ENCODE results near the gene GNG7.
"Not testable (repeated sequence)": the region's sequence is repeated elsewhere in the genome, so short reads cannot be mapped to it uniquely, and the experiment has no call there.

The GNG7 gene

DNA sequence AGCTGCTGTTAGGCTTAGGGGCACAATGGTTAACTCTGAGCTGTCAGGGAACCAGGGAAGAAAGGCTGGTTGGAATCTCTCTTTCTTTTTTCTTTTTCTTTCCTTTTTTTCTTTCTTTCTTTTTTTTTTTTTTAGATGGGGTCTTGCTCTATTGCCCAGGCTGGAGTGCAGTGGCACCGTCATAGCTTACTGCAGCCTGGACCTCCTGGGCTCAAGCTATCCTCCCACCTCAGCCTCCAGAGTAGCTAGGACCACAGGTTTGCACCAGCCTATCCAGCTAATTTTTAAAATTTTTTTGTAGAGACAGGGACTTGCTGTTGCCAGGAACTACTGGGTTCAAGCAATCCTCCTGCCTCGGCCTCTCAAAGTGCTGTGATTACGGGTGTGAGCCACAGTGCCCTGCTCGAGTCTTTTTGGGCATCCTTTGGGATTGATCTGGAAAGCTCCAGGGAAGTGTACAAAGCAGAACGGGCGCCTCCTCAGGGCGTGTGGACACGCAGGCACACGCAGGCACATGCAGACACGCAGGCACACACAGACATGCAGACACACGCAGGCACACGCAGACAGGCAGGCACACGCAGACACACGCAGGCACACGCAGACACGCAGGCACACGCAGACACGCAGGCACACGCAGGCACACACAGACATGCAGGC lies 127.4 kb downstream of the GNG7 start:
- no peak for DNase-seq

DNA sequence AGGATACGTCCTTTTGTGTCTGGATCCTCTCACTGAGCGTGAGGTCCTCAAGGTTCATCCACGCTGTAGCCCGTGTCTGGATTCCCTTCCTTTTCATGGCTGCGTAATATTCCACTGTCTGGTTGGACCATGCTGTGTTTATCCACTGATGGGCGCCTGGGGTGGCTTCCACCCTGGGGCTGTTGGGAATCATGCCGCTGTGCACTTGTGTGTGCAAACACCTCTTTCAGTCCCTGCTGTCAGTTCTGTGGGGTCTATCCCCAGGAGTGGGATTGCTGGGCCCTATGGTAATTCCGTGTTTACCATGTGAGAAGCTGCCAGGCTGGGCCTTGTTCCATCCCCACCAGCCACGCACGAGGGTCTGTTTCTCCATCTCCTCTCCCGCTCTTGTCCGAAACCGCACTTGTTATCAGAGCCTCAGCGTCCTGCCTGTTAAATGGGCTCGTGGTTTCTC lies 128.0 kb downstream of the GNG7 start:
- DNase-seq = no peak

DNA sequence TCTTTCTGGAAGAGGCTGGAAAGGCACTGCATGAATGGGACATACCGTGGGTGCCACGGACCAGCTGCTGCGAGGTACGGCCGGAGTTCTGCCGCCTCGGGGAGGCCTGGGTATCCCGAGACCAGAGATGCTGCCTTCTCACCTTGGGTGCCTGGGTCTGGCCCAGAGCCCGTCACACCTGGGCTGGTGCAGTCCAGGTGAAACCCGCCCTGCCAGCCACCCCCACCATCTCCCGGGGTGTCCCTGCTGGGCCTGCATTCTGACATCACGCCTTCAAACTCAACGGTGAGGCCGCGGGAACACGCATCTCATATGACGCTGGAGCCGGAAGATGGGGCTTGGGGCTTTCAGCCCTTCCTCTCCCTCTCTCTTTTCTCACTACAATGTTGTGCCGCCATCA lies 128.6 kb downstream of the GNG7 start:
- no peak for DNase-seq

DNA sequence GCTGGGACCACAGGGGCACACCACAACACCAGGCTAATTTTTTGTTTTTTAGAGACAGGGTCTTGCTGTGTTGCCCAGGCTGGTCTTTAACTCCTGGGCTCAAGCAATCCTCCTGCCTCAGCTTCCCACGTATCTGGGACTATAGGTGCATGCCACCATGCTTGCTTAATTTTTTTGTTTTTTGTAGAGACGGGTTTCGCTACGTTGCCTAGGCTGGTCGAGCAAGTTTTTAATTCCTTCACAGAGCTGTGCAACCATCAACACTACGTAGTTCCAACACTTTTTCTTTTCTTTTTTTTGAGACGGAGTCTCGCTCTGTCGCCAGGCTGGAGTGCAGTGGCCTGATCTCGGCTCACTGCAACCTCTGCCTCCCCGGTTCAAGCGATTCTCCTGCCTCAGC lies 130.3 kb downstream of the GNG7 start:
- not testable (repeated sequence) for DNase-seq

DNA sequence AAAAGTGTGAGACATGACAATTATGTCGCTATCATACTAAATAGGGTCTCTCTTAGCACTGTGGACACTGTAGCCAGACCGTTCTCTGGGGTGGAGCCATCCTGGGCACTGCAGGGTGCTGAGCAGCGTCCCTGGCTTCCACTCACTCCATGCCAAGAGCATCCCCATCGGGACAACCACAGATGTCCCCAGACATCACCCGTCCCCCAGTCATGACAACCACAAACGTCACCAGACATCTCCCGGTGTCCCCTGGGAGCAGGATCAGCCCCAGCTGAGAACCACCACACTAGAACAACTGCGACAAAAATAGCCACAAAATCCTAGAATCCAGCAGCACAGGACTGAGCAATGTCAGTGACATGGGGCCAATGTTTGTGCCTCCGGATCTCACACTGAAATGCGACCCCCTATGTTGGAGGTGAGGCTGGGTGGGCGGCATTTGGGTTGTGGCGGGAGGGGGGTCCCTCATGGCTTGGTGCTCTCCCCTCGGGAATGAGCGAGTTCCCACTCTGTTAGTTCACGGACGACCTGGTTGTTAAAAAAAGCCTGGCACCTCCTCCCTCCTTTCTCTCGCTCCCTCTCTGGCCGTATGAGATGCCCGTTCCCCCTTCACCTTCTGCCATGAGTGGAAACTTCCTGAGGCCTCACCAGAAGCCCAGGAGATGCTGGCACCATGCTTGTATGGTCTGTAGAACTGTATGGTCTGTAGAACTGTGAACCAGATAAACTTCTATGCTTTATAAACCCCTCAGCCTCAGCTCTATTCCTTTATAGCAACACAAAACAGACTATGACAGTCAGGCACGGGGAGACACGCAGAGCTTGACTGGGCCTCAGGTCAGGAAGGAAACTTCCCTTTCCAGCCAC lies 132.7 kb downstream of the GNG7 start:
- DNase-seq = no peak

DNA sequence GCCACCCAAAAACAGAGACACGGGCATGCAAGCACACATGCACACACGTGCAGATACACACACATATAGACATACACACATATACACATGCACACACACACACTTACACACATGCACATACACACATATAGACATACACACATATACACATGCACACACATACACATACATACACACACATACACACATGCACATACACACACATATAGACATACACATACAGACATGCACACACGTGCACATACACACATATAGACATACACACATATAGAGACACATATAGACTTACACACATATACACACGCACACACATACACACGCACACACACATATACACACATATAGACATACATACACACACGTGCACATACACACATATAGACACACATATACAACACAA lies 134.5 kb downstream of the GNG7 start:
- DNase-seq = no peak

DNA sequence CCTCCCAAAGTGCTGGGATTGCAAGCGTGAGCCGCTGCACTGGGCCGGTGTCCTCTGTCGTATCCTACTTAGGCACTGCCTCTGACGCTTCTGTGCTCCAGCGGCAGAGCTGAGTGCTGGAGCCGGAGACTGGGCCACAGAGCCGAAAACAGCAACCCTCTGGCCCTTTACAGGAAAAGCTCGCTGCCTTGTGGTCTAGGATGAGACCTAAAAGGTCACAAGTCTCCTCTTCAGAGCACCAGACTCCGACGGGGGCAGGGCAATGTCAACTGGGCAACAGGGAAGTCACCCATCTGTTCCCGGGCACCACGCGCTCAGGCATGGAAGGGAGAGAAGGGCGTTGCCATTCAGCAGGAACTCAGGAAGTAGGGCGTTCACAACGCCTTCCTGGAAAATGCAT lies 134.9 kb downstream of the GNG7 start:
- DNase-seq = no peak

DNA sequence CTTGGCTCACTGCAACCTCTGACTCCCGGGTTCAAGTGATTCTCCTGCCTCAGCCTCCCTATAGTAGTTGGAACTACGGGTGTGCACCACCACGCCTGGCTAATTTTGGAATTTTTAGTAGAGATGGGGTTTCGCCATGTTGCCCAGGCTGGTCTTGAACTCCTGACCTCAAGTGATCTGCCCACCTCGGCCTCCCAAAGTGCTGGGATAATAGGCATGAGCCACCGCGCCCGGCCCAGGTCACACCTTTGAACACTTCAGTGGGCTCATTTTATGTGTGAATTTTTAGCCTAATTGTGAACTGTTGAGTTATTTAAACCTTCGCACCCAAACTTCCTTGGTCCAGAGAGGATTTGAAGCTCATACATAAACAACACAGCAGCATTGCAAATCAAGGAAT lies 138.9 kb downstream of the GNG7 start:
- not testable (repeated sequence) for DNase-seq

DNA sequence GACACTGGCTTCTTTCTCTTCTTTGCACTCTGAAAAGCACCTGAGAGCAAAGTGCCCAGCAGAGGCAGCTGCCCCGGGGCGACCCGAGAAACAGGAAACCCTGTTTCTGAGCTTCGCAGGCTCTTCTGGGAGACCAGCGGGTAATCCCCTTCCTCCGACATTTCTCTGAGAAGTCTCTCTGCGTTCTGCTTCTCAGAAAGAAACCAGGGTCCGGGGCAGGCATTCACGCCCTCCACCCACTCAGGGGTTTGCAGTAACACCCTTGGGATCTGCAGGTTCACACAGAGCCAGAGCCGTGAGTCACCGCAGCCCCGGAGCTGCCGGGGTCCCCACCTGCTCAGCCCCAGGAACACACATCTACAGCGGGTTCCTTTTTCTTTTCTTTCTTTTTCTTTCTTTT lies 140.6 kb downstream of the GNG7 start:
- no peak for DNase-seq

DNA sequence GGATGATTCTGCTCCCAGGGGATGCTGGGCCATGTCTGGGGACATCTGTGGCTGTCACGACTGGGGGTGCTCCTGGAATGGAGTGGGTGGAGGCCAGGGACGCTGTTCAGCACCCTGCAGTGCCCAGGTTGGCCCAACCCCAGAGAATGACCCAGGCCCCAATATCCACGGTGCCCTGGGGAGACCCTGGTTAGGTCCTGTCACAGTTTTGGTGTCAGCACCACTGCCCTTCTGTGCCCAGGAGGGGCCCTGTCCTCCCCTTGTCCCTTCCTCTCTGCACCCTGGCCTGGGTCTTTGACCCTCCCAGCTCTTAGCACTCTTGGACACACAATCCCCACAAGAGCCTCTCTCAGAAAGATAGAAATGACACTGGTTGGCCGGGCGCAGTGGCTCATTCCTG lies 141.3 kb downstream of the GNG7 start:
- DNase-seq = no peak

DNA sequence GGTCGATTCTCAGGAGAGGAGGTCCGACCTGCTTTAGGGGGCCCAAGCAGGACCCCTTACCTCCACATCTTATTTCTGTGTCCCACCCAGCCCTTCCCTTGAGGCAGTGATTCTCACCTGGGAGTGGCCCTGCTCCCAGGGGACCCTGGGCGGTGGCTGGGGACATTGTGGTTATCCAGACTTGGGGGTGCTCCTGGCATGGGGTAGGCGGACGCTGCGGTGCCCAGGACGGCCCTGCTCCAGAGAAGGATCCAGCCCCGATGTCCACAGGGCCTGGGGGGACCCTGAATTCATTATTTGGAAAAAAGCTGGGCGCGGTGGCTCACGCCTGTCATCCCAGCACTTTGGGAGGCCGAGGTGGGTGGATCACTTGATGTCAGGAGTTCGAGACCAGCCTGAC lies 142.1 kb downstream of the GNG7 start:
- DNase-seq = no peak

DNA sequence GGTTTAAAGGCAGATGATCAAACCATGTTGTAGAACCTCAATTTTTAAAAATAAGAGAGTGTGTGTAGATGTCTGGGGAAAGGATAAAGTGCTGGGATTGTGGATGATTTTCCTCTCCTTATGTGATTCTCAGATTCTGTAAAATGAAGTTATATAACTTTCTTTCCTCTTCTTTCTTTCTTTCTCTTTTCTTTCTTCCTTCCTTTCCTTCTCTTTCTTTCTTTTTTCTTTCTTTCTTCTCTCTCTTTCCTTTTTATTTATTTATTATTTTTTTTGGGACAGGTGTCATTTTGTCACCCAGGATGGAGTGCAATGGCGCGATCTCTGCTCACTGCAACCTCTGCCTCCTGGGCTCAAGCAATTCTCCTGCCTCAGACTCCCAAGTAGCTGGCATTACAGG lies 144.0 kb downstream of the GNG7 start:
- DNase-seq = no peak

DNA sequence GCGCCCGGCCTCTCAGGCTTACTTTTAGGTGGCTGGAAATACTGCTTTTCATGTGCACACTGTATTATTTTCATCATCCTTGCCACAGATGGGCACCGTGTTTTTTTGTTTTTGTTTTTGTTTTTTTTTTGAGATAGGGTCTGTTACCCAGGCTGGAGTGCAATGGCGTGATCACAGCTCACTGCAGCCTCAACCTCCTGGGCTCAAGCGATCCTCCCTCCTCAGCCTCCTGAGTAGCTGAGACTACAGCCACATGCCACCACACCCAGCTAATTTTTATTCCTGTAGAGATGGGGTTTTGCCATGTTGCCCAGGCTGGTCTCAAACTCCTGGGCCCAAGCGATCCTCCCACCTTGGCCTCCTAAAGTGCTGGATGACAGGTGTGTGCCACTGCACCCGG lies 144.4 kb downstream of the GNG7 start:
- not testable (repeated sequence) for DNase-seq

DNA sequence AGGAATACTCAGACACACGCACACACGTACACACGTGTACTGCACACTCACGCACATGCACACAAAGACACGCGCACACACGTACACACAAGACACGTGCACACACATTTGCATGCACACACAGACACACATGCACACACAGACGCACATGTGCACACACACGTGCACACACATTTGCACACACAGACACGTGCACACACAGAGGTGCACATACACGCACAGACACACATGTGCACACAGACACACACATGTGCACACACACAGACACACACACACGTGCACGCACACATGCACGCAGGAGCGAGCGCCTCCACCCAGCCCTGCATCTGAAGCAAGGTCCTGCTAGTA lies 145.4 kb downstream of the GNG7 start:
- no peak for DNase-seq

DNA sequence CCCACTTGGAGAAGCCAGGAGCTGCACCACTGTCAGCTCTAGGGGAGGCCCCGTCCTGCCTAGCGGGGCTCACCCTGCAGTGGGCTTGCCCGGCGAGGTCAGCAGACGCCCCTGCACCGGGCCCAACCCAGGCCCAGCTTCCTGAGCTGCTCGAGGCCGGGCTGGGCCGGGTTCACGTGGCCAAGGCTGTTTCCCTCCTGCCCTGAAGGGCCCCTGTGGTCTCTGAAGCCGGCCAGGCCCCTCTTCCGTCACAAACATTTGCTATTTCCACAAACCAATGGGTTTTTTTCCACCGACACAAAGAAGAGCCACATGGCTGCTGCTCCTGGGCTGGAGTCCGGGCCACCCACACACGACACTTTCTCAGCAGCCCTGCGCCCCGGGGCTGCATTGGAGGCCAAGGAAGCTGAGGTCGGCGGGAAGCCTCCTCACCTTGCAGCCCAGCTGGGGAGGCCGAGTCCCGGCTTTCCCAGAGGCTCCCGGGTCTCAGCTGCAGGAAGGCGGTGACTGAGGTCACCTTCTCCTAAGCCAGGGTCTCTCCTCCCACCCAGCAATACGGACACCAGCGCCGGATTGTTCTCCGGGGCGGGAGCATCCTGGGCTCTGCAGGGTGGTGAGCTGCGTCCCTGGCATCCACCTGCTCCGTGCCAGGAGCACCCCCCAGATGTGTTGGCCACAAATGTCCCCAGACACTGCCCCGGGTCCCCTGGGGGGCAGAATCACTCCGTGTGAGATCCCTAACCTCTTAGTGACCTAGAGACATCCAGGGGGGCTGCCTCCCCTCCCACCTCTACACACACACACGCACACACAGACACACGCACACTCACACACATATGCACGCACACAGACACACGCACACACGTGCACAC lies 146.0 kb downstream of the GNG7 start:
- no peak for DNase-seq

DNA sequence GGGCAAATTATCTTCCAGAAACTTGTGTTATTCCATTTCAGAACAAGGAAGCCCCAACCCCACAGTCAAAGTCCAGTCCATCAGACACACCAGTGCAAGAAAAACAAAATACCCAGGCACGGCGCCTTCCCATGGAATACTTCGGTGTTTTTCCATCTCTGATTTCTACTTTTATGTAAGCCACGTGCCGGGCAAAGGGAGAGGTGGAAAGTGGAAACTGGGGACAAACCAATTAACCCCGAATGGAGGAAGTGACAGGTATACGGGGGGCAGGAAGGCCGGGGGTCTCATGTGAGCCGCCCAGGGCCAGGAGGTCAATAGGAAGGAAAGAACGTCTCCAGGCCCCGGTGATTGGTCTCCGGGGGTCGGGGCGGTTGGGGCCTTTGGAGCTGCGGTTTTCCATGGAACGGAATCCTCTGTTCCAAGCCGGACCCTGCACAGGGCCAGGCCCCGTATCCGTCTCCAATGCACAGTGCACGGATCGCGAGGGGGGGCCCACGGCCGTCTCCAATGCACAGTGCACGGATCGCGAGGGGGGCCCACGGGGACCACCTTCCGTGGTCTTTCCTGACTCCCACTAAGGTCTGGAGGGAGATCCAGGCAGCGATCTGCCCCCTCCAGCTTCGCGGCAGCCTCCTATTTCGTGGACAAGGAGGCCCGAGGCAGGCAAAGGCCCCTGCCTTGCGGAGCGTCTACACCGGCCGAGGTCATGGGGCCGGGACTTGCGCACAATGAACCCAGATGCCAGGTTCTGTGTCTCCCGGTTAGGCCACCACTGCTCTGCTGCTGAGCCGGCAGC lies 146.9 kb downstream of the GNG7 start:
- no peak for DNase-seq

DNA sequence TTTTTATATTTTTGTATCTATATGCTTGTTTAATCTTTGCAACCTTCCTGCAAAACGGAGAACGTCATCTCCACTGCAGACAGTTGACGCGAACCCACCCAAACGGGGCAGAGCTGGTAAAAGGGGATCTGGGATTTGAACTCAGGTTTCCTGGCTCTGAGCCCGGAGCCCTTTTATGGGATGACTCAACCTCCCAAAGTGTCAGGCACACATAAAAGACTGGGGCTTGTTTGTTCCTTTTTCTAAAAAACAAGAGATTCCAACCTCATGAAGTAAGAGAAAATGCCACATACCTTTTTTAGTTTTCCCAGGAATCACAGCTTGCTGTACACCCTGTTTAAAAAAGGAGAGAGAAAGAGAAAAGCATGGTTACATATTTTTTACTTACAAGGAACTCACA lies 147.6 kb downstream of the GNG7 start:
- peak; percentile 49 for DNase-seq

DNA sequence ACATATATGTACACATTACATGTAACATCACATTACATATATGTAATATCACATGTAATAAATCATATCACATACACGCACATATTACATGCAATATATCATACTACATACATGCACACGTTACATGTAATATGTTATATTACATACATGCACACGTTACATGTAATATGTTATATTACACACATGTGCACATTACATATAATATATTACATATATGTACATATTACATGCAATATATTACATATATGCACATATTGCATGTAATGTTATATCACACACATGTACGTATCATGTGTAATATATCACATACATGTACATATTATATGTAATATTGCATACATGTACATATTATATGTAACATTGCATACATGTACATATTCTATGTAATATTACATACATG lies 149.0 kb downstream of the GNG7 start:
- DNase-seq = no peak

DNA sequence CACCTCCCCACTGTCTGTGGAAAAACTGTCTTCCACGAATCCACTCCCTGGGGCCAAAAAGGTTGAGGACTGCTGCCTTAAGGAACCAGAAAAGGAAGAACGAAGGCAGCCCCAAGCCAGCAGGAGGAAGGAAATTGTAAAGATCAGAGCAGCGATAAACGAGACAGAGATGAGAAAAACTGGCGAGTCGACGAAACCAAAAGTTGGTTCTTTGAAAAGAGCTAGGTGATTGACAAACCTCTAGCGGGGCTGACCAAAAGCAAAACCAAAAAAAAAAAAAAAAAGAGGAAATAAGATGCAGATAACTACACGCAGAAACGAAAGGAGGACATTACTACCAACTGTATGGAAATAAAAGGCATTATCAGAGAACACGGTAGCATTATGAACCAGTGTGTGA lies 149.6 kb downstream of the GNG7 start:
- DNase-seq = no peak

DNA sequence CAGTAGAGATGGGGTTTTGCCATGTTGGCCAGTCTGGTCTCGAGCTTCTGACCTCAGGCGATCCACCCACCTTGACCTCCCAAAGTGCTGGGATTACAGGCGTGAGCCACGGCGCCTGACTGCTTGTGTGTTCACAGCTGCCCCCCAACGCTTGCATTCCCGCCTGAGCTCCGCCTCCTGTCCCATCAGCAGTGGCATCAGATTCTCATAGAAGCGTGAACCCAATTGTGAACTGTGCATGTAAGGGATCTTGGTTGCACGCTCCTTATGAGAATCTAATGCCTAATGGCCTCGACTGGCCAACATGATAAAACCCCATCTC lies 150.7 kb downstream of the GNG7 start:
- DNase-seq = no peak

DNA sequence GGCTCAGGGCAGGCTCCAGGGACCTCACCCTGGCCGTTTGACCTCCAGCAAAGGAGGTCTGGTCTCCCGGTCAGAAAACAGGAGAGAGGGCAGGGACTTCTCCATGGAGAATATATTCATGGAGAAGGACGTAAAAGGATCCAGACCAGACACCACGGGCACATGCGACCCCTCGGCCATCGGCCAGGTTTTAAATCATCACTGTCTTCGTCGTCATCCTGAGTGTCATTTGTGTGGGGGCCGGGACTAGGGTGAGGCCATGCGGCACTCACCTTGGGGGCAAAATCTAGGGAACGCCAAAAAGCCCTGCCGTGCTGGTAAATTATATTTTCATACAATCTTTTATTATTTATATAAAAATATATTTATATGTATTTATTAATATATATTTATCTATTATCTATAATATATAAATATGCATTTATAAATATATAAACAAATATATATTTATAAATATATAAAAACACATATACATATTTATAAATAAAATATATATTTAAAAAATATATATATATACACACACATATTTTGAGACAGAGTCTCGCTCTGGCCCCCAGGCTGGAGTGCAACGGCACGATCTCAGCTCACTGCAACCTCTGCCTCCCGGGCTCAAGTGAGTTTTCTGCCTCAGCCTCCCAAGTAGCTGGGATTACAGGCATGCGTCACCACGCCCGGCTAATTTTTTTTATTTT lies 151.2 kb downstream of the GNG7 start:
- no peak for DNase-seq

Data from fibroblast of skin of scalp (primary cell).